ENCODE data around the gene CD300E.
"Not testable (repeated sequence)": the region's sequence is repeated elsewhere in the genome, so short reads cannot be mapped to it uniquely, and the experiment has no call there.

The CD300E gene

DNA sequence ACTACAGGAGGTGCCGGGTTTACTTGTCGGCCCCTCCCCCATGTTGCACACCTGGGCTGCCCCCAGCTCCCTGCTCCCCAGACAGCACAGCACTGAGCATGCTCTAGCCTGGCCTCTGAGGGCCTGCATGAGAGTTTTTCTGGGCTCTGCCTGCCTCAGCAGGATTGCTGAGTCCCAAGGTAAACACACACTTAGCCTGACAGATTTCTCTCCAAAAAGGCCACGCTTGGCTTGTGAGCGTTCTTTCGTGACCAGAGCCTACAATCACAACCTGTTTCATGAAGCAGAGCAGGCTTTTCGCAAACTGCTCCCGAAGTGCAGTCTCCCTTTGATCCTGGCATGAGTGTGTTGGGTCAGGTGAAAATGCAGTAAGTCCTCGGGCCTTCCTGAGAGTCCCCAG lies 9.8 kb upstream of the CD300E start:
- DNase-seq = no peak

DNA sequence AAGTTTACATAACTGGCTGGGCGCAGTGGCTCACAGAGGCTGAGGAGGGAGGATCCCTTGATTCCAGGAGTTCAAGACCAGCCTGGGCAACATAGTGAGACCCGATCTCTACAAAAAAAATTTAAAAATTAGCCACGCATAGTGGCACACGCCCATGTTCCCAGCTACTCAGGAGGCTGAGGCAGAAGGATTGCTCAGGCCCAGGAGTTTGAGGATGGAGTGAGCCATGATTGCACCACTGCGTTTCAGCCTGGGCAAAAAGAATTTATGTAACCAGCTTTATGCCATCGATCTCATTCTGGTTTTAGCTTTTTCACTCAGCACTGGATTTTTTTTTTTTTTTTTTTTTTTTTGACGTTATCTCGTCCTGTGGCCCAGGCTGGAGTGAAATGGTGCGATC lies 9.1 kb upstream of the CD300E start:
- DNase-seq = no peak

GRCh38 chr17:74631468-74632450 lies 8.2 kb upstream of the CD300E start:
- DNase-seq = no peak

DNA sequence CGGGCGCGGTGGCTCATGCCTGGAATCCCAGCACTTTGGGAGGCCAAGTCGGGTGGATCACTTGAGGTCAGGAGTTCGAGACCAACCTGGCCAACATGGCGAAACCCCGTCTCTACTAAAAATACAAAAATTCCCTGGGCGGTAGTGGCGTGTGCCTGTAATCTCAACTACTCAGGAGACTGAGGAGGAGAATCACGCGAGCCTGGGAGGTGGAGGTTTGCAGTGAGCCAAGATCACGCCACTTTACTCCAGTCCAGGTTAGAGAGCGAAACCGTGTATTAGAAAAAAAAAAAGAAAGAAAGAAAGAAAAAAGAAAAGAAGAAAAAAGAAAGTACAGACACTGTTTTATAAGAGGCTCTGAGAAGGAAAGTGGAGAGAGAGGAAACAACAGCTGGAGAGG lies 6.7 kb upstream of the CD300E start:
- DNase-seq = not testable (repeated sequence)

DNA sequence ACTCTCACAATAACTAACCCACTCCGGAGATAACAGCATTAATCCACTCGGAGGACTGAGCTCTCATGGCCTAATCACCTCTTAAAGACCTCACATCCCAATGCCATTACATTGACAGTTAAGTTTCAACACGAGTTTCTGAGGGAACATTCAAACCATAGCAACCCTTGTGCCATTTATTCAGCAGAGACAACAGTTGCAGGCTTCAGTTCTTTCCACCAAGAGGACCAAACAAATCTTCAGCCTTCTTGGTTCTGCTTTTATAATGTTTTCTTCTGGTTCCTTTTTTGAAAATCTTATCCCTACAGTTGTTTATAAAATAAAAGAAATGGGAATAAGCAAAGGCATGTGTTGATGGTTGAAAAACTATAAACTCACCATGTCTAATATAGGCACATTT lies 2.1 kb upstream of the CD300E start:
- DNase-seq = no peak

DNA sequence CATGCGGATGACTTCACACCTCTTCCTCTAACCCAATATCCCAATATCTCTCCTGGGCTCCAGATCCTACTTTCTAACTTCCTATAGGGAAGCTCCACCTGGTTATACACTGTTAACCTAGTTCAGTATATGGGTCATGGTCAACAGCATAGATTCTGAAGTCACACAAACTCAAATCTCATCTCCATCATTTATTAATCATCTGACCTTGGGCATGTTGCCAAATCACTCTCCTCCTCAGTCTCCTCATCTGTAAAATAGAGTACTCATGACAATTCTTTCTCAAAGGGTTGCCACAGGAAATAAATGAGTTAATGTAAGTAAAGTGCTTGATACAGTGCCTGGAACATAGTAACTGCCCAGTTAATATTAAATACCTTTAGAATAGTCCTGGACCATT lies 593 bp upstream of the CD300E start:
- DNase-seq = no peak

DNA sequence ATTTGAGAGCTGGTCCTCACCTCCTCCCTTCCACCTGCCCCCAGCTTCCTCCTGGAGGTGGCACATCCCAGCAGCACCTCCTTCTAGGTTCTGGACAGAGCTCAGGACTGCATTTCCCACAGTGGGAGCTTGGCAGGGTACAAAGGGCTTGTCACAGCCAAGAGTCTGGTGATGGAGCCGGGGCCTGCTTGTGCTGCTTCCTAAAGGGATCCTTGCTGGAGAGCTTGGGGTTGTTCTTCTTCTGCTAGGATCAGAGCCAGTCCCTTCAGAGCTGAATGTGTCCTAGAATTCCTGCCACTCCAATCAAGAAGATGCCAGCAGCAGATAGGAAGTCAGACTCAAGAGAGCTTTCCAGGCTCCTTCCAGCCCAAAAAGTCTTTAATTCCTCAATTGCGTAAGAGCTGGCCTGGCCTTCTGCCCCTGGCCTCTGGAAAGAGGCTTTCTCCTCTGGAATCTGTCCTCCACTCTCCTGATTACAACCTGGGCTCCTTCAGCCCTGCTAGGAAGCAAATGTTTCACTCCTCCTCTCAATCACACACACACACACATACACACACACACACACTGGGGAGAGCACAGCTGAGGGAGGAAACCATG lies 4.4 kb downstream of the CD300E start:
- DNase-seq = no peak

DNA sequence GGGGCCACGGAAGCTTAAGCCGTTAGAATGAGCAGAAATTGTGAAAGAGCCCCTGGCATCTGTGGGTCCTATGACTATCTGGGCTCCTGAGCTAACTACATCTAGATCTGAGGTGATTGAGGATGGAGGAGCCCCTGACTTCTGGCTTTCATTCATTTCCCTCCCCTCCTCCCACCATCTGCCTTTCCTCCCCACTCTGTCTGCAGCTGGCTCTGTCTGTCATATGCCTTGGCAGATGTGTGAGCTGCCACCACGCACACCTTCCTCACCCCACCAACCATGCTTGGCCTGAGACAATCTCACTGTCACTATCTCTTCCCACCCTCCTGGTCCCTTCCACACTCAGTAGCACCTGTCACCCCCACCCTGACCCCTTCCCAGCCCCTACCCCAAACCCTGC lies 5.1 kb downstream of the CD300E start:
- no peak for DNase-seq

- no peak for DNase-seq
These were observed 6.8 kb downstream of the CD300E start for GRCh38 chr17:74616696-74617095.

GRCh38 chr17:74612046-74612445 lies 11.5 kb downstream of the CD300E start:
- DNase-seq = no peak

DNA sequence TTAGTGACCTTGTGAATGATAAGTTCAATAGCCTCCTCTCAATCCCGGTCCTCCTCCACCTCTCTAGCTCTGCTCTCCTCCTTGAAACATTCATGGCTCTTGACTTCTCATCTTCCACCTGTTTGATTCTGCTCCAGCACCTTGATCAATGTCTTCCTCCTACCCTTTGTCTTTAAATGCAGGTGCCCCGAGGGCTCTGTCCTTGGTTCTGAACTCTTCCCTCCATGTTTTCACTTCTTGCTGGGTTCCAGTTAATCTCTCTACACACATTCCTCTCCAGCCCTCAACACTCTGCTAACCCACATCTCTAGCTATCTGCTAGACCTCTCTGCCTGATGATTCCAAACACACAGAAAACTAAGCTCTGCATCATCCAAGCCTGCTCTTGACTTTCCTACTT lies 13.4 kb downstream of the CD300E start:
- DNase-seq = no peak

DNA sequence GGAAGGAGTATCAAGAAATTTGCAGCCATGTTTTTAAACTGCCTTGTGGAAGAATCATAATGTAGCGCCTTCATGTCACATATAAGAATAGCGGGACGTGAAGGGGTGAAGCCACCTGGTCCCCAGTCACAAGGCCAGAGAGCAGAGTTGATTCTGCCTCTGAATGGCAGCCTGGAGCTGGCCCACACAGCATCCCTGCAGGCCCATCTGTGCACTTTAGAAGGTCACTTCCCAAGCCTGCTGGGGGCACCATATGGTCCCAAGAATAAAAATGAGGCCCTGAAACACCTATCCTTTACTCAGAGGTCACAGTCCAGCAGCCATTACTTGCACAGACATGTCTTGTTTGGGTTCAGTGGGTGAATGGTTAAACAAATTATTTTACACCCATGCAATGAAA lies 15.0 kb downstream of the CD300E start:
- DNase-seq = no peak

DNA sequence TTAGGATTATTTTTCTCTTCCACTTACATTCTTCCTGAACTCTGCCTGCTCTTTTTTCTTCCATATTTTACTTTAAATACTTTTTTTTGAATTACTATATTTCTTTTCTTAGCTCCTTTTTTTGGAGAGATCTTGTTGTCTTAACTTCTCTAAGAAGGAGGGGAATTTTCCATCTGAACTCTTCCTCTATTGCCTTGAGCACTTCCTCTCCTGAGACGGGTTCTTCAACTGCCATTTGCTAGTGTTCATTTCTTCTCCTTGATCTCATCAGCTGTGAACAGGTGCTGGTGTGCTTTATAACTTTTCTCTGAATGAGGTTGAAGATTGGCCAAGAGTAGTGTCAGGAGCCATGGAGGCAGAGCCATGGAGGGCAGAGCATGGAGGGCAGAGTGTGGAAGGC lies 16.3 kb downstream of the CD300E start:
- no peak for DNase-seq

GRCh38 chr17:74606050-74606449 lies 17.5 kb downstream of the CD300E start:
- no peak for DNase-seq

GRCh38 chr17:74605361-74605760 lies 18.2 kb downstream of the CD300E start:
- no peak for DNase-seq

DNA sequence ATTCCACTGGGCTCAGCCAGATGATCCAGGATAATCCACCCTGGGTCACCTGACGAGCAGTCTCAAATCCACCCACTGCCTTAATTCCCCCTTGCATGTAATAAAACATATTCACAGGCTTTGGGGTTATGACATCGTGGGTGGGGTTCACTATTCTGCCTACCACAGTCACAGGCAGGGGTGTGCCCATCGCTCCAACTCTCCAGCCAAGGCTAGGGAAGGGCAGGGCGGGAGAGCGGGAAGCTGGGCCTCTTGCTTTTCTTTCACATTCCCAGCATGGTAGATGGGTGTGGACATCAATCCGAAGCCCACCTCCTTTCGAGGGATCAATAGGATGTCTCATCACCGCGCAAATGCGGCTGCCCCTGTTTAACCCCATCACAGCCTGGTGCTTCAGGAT lies 18.8 kb downstream of the CD300E start:
- no peak for DNase-seq

- DNase-seq = no peak
These were observed 19.3 kb downstream of the CD300E start for GRCh38 chr17:74604200-74604599.

DNA sequence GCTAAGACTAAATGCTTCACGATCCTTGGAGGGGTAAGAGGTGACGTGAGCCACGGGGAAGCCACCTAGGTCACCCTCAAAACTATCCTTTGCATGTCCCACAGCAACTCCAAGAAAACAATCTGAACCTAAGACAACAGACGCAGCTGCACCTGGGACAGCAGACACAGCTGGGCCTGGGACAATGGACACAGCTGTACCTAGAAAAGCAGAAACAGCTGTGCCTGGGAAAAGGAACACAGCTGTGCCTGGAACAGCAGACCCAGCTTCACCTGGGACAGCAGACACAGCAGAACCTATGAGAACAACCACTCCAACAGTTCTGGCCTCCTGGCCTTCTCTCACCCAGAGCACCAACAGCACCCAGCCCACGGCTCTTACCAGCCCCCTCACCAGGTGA lies 19.8 kb downstream of the CD300E start:
- no peak for DNase-seq

DNA sequence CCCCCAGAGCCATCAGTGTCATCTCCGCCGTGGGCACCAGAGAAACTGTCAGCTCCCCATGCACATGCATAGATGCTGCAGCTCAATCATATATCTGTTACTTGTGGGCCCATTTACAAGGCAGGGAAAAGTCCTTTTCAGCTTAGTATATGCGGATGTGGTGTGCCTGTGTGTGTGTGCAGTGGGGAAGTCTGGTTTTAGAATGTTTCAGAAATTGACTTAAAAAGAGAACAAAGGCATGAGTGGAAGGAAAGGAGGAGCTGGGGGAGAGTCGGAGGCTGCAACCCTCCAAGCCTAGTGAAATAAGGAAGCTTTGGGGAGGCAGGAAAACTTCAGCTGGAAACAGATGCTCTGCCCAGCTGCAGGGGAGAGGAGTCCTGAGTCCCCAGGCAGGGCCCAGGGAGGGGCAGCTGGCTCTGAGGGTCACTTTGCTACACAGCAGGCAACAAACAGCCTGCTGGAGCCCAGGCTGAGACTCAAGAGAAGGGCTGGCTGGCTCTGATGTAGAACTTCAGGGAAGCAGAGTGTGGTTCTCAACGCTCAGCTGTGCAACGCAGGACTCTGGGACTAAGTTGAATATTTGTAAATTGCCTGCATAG lies 20.4 kb downstream of the CD300E start:
- no peak for DNase-seq

DNA sequence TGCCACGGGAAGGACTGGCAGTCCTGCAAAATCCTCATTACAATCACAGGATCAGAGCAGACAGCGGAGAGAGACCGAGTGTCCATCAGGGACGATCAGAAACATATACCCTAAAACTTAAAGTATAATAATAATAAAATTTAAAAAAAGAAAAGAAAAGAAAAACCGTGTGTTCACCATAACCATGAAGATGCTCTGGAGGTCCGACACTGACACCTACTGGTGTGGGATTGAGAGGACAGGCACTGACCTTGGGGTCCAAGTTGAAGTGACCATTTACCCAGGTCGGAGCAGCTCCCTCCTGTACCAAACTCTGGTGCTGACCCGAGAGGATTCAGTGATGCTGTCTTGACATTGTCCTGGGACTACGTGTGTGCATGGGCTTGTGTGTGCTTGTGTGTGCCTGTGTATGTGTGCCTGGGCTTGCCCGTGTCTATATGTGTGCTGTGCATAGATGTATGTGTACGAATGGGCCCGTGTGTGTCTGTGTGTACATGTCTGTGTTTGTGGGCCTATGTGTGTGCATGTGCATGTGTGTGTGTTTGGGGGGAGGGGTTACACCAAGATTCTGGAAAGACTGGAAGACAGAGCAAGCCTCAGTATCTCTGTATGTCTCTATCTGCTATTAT lies 21.5 kb downstream of the CD300E start:
- peak; percentile 43 for DNase-seq

GRCh38 chr17:74599448-74599939 lies 24.0 kb downstream of the CD300E start:
- DNase-seq = peak; percentile 16

- no peak for DNase-seq
These were observed 24.5 kb downstream of the CD300E start for GRCh38 chr17:74599023-74599399.

- peak; percentile 13 for DNase-seq
These were observed 25.1 kb downstream of the CD300E start for GRCh38 chr17:74598346-74599022.
